H1 (cell line): ENCODE measurements around the gene POU6F2.

Experiments used
- EP300 ChIP-seq, 2 experiments: IDR thresholded peaks; 1 replicate in 1 of 2; 2 replicates in 1 of 2; pipeline ENCODE4 v1.6.1; 2011 to 2012; ENCODE audit warnings: low read depth in 2 of 2, low read length in 2 of 2, mild to moderate bottlenecking in 2 of 2, borderline replicate concordance in 1 of 2, inconsistent platforms in 1 of 2, moderate library complexity in 1 of 2
- HDAC2 ChIP-seq, 2 experiments: fragments of 300-600 bp in 1 of 2; sonication (generic) in 1 of 2; IDR thresholded peaks; 2 replicates each; pipeline ENCODE4 v1.6.1; 2011 to 2012; ENCODE audit warnings: low read depth in 2 of 2, low read length in 2 of 2, mild to moderate bottlenecking in 2 of 2, moderate library complexity in 2 of 2, borderline replicate concordance in 1 of 2, inconsistent platforms in 1 of 2
- YY1 ChIP-seq: IDR thresholded peaks from 2 replicates; pipeline ENCODE4 v1.6.1; 2011; ENCODE audit warnings: low read depth, mild to moderate bottlenecking, low read length
- TF ChIP-seq, protein P1 (sequence below), 3 experiments: IDR thresholded peaks; 1 replicate in 2 of 3; 2 replicates in 1 of 3; pipeline versions ENCODE4 v1.5.1 to v1.6.1; 2011; ENCODE audit warnings: low read length in 3 of 3, mild to moderate bottlenecking in 3 of 3, inconsistent platforms in 2 of 3, low read depth in 1 of 3, moderate library complexity in 1 of 3; ENCODE audit not compliant: insufficient read depth in 1 of 3; ENCODE audit errors: control extremely low read depth in 1 of 3

DNA sequence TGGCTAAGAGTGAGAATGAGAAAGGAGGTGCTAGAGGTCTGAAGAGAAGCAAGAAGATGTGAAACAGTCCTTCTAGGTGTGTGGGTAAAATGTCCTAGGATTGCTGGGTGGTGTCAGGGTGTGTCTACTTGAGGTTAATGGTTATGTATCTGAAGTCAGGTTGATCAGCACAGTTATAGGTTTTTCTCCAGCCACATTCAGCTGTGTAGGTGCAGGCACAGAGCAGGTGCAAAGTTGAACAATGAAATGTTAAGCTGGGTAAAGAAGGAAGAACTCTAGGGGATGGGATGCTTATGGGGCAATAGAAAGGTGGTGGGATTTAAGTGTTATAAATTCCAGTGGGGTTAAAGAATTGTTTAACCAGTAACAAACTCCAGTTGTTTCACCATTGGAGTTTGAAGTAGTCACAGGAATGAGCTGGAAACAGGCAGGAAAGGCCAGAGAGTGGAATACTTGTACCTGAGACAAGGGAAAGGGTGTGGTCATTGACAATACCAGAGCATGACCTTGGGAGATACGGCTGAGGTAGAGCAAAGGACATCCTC, 388.1 kb downstream of the POU6F2 start:
- no peak for TF ChIP-seq HDAC2 (IDR thresholded peaks at IDR 0.05; ENCODE audit: borderline replicate concordance in 1 of 2, low read depth in 2 of 2, low read length in 2 of 2)
- TF ChIP-seq, protein P1, sequence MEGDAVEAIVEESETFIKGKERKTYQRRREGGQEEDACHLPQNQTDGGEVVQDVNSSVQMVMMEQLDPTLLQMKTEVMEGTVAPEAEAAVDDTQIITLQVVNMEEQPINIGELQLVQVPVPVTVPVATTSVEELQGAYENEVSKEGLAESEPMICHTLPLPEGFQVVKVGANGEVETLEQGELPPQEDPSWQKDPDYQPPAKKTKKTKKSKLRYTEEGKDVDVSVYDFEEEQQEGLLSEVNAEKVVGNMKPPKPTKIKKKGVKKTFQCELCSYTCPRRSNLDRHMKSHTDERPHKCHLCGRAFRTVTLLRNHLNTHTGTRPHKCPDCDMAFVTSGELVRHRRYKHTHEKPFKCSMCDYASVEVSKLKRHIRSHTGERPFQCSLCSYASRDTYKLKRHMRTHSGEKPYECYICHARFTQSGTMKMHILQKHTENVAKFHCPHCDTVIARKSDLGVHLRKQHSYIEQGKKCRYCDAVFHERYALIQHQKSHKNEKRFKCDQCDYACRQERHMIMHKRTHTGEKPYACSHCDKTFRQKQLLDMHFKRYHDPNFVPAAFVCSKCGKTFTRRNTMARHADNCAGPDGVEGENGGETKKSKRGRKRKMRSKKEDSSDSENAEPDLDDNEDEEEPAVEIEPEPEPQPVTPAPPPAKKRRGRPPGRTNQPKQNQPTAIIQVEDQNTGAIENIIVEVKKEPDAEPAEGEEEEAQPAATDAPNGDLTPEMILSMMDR (IDR thresholded peaks at IDR 0.05; ENCODE audit: control extremely low read depth in 1 of 3, insufficient read depth in 1 of 3, low read depth in 1 of 3, low read length in 3 of 3): no peak
- no peak for TF ChIP-seq EP300 (IDR thresholded peaks at IDR 0.05; ENCODE audit: borderline replicate concordance in 1 of 2, low read depth in 2 of 2, low read length in 2 of 2)
- TF ChIP-seq YY1: no peak
